A549 (cell line): ENCODE measurements around the gene CACNA1C.

Experiments
- CEBPB ChIP-seq, 2 experiments: fragments of >200 bp in 1 of 2; sonication (Bioruptor Twin) in 1 of 2; formaldehyde crosslinking in 1 of 2; IDR thresholded peaks; 2 replicates each; pipeline ENCODE4 v1.6.1; 2012 to 2016
- EHF ChIP-seq: fragments of 250-450 bp; sonication (Bioruptor Pico); IDR thresholded peaks from 2 replicates; pipeline ENCODE4 v1.5.0; 2020; ENCODE audit warnings: mild to moderate bottlenecking
- EP300 ChIP-seq, 2 experiments: fragments of >200 bp; sonication (Bioruptor Twin); formaldehyde crosslinking; IDR thresholded peaks; 2 replicates in 1 of 2; 3 replicates in 1 of 2; pipeline ENCODE4 v1.6.1; 2016 to 2017
- FOSL2 ChIP-seq, 2 experiments: fragments of 450-650 bp in 1 of 2; fragments of >200 bp in 1 of 2; sonication (Bioruptor Twin) in 1 of 2; formaldehyde crosslinking; IDR thresholded peaks; 2 replicates each; pipeline versions ENCODE4 v1.5.0 to v1.6.1; 2016 to 2020; ENCODE audit warnings: mild to moderate bottlenecking in 1 of 2, moderate library complexity in 1 of 2
- KDM1A ChIP-seq: fragments of 200-600 bp; sonication (generic); IDR thresholded peaks from 2 replicates; pipeline ENCODE4 v1.6.1; 2016; ENCODE audit warnings: low read depth, mild to moderate bottlenecking
- MYC ChIP-seq: IDR thresholded peaks from 2 replicates; pipeline ENCODE4 v1.6.1; 2012; ENCODE audit warnings: mild to moderate bottlenecking, inconsistent platforms, low read length, improper control_type of control experiment, borderline replicate concordance
- NR3C1 ChIP-seq: fragments of >200 bp; sonication (Bioruptor Twin); formaldehyde crosslinking; IDR thresholded peaks from 3 replicates; pipeline ENCODE4 v1.6.1; 2017
- POLR2A ChIP-seq: IDR thresholded peaks from 2 replicates; pipeline ENCODE4 v1.6.1; 2012; ENCODE audit warnings: mild to moderate bottlenecking, low read length
- RAD21 ChIP-seq, 2 experiments: fragments of >200 bp in 1 of 2; sonication (Bioruptor Twin) in 1 of 2; formaldehyde crosslinking in 1 of 2; IDR thresholded peaks in 1 of 2; conservative IDR thresholded peaks in 1 of 2; 2 replicates in 1 of 2; 3 replicates in 1 of 2; pipeline ENCODE4 v1.6.1; 2012 to 2018; ENCODE audit warnings: inconsistent platforms in 1 of 2
- TP53 ChIP-seq: fragments of 250-450 bp; sonication (Bioruptor Pico); IDR thresholded peaks from 2 replicates; pipeline ENCODE4 v1.5.0; 2021; ENCODE audit warnings: mild to moderate bottlenecking, moderate library complexity
- TF ChIP-seq, protein P1 (sequence below): fragments of >200 bp; sonication (Bioruptor Twin); formaldehyde crosslinking; IDR thresholded peaks from 3 replicates; pipeline ENCODE4 v1.5.1; 2016

GRCh38 chr12:2686280-2686646 is 633.5 kb downstream of the CACNA1C start:
- TF ChIP-seq, protein P1, sequence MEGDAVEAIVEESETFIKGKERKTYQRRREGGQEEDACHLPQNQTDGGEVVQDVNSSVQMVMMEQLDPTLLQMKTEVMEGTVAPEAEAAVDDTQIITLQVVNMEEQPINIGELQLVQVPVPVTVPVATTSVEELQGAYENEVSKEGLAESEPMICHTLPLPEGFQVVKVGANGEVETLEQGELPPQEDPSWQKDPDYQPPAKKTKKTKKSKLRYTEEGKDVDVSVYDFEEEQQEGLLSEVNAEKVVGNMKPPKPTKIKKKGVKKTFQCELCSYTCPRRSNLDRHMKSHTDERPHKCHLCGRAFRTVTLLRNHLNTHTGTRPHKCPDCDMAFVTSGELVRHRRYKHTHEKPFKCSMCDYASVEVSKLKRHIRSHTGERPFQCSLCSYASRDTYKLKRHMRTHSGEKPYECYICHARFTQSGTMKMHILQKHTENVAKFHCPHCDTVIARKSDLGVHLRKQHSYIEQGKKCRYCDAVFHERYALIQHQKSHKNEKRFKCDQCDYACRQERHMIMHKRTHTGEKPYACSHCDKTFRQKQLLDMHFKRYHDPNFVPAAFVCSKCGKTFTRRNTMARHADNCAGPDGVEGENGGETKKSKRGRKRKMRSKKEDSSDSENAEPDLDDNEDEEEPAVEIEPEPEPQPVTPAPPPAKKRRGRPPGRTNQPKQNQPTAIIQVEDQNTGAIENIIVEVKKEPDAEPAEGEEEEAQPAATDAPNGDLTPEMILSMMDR = no peak
- TF ChIP-seq POLR2A (no peak), NR3C1 (no peak), TP53 (CRISPR knock-in tag) (no peak), EP300 (IDR thresholded peaks at IDR 0.05) (no peak), FOSL2 (IDR thresholded peaks at IDR 0.05) (no peak), FOSL2 (CRISPR knock-in tag; IDR thresholded peaks at IDR 0.05) (no peak), MYC (no peak), CEBPB (IDR thresholded peaks at IDR 0.05) (no peak), RAD21 (conservative IDR thresholded peaks at IDR 0.05 in 1 of 2, IDR thresholded peaks at IDR 0.05 in 1 of 2) (no peak), EHF (CRISPR knock-in tag) (no peak), KDM1A (no peak)
